ENCODE measurements around the gene ANKRD11.
"Not testable (repeated sequence)": the region's sequence is repeated elsewhere in the genome, so short reads cannot be mapped to it uniquely, and the experiment has no call there.

The ANKRD11 gene

DNA sequence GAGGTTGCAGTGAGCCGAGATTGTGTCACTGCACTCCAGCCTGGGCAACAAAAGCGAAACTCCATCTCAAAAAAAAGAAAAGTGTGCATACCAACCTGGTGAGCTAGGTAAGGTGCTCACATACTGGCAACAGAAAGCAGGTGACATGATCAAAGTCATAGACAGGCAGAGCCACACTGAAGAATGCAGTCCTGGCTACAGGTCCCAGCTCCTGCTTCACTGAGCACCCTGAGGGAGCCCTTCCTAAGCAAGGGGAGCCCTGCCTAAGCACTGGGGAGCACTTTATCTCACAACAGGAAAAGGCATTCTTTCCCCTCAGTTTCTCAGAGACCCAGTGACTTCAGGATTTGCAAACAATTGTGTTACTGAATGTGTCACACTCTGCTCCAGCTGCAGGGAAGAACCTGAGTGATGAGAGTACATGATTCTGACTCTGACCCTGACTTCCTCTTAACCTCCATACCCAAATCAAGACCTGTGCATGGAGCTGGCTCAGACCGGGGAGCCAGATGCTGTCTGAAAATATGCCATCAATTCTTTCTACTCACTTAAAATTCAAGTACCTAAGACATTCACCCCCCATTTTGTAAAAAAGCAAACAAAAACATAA lies 40.5 kb downstream of the ANKRD11 start:
- DNase-seq: no peak

DNA sequence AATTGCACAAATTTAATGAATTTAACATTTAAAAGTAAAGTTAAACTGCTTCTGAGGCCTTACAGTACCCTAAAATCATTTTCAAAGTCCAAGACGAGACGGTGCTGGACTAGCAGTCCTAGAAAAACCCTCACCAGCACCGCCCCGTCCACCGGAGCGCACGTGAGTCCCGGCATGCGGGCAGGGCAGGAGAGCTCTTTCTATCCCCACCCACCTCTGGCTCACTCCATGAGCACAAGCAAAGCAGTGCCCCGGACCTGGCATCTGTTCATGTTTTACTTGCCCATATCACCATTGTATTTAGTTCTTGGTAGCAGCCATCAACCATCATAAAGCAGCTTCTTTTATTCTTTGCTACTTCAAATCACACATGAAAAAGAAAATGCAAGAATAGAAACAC lies 41.7 kb downstream of the ANKRD11 start:
- DNase-seq: no peak

DNA sequence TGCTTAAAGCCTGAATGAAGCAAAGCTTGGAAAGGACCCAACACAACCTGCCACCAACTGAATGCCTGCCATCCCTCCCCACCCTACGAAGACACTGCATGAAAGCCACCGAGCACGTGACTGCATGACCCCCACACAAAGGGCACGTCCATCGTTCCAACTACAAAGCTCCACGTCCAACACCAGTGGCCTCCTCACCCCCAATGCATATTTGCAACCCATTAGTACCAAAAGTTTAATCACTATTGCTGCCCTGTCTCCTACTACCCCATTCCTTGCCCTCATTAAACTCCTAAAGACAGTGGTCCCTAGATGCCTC lies 43.4 kb downstream of the ANKRD11 start:
- no peak for DNase-seq

DNA sequence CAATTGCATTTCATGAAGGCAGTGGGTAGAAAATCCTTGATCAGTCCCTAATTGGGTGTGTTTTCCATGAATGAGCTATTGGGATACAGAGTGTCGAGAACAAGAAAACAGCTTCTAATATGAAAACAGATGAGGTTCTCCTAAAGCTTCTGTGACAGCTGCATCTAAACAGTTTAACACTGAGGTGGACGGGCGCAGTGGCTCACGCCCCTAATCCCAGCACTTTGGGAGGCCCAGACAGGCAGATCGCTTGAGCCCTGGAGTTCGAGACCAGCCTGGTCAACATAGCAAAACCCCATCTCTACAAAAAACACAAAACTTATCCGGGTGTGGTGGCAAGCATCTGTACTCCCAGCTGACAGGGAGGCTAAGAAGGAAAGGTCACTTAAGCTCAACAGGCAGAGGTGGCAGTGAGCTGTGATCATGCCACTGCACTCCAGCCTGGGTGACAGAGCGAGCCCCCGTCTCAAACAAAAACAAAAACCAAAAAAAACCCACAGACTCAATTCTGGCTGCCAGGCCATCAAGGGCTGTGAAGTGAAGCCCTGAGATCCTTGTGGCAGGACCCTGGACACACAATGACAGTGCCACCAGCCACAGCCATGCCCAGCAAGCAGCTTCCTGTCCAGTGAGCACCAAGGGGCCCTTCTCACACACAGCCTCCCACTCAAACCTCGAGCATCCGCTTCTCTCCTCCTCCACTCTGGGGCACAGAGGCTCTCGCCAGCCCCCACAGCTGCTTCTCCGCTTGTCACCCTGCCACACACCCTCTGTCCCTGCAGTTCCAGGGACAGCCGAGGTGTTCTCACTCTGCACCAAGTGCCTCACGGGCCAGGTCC lies 44.0 kb downstream of the ANKRD11 start:
- DNase-seq: no peak

DNA sequence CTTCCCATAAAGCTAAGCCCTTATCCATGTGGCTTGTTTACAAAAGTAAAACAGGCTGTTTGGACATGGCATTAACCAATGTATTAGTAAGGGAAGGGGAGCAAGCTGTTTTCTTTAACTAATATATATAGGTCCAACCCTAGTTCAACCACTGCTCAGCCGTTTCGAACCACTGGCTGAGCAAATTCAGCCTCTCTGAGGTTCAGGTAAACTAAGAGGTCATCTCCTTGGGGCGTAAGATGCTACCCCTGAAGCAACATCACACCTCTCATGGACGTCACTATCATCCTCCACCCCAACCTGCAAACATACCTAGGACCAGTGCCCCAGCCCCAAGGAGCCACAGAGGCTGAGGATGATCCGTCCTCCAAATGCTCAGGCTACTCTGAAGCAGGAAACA lies 45.2 kb downstream of the ANKRD11 start:
- DNase-seq: no peak

DNA sequence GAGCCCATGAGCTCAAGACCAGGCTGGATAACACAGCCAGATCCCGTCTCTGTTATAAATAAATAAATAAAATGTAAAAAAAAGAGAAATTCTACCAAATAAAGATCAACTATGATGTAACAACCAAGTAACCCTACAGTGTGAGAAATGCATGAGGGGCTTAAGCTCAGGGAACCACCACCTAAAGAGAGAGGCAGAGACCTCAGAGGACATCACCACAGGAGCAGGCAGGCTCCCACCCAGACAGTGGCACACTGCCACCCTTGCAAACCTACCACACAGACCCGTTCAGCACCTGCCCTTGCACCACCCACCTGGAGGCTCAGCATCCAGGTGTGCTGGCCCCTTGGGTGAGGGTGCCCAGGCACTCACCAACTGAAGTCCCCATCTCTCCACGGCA lies 45.6 kb downstream of the ANKRD11 start:
- no peak for DNase-seq

DNA sequence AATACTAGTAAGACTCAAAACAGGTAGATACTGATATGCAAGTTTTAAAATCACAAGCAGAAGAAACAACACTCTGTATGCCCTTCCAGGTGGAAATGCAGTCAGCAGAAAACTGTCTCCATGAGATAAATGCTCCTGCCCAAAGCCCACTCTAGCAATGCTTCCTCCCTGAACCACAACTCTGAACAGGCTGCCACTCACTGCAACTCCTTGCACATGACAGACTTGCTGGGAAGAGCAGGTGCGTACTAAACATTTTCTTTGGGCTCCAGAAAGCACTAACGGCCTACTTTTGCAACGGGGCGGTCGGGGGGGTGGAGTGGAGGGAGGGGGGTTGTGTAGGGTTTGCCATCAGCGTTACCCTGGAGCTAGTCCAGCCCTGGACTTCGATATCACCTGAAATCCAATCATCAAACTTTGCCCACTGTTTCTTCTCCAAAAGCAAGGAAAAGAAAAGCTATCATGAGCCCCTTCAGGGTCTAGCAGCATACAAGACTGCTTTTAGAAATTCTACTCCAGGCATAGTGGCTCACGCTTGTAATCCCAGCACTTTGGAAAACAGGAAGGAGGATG lies 46.1 kb downstream of the ANKRD11 start:
- DNase-seq: no peak

DNA sequence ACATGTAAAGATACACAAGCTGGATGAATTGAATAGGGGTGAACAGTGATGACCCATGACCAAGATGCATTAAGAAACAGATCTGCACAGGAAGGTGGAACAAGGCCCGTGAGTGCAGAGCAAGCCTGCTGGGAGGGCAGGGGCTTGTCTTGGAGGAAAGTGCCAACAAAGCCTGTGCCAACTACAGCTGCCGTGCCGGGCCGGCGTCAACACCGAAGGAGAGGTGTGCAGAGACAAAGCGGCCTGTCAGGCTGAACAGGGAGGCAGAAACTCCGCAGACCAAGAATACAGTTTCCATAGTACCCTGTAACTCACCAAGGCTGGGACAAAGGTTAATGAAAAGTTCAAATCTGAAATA lies 46.7 kb downstream of the ANKRD11 start:
- DNase-seq: no peak

DNA sequence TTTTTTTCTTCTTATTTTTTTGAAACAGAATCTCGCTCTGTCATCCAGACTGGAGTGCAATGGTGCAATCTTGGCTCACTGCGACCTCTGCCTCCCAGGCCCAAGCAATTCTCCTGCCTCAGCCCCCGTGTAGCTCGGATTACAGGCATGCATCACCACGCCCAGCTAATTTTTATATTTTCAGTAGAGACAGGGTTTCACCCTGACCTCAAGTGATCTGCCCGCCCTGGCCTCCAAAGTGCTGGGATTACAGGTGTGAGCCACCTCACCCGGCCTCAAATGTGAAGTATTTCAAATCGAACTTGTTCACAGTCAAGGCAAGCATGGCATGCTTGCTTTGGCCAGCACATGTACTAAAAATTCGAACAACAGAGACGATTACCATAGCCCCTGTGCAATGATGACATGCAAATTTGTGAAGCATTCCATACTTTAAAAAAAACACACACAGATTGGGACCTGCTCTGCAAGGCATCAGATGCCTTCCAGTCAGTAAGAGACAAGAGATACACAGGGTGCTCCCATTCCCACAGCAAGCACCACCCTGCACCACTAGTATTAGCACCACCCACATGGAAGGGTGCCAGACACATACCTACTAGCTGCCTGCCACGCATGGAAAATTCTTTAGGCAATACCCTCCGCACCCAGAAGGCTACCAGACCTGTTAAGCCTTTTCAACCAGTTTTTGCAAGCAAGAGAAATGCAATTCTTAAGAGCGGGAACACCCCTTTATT lies 47.2 kb downstream of the ANKRD11 start:
- no peak for DNase-seq

DNA sequence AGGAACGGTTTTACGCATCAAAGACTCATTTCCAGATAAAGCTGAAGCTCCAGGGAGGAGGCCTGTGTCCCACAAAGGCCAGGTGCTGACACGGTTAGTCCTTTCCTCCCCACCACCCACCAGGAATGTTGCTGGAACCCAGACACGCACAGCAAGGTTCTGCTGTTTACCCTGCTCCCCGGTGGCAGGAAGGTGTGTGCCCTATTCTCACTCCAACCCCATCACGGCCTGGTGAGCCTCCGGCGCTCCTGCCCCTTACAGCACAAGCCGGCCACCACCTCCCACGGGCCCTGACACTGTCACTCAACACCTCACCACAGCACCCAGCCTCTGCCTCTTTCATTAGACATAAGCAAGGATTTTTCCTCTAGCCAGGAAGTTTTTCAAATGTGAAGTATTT lies 47.8 kb downstream of the ANKRD11 start:
- DNase-seq: no peak

DNA sequence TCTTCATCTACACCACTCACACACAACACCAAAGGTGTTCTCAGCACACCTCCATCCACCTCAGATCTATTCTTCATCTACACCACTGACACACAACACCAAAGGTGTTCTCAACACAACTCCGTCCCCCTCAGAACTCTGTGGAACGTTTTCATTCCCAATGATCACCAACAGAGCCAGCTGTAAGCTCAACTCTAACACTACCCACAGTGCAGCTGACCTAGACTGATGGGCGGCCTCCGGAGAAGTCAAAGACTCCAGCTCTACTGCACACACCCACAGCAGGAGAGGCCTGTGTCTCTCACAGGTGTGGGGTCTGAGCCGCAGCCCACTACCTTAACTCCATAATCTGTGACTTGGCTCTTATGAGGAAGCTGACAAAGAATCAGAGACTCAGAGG lies 50.7 kb downstream of the ANKRD11 start:
- DNase-seq: no peak

DNA sequence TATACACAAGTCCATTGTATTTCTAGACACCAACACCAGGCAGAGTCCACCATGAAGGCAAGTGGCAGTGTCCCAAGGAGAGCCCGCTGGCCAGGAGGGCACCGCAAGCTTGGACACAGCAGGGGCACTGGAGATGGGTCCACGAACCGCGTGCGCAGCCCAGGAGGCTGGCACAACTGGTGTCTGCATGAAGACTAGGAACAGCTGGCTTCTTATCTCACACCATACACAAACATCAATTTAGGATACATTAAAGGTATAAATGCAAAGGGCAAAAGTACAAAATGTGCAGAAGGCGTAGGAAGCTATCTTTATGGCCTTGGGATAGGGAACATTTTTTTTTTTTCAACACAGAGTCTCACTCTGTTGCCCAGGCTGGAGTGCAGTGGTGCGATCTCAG lies 52.4 kb downstream of the ANKRD11 start:
- no peak for DNase-seq

DNA sequence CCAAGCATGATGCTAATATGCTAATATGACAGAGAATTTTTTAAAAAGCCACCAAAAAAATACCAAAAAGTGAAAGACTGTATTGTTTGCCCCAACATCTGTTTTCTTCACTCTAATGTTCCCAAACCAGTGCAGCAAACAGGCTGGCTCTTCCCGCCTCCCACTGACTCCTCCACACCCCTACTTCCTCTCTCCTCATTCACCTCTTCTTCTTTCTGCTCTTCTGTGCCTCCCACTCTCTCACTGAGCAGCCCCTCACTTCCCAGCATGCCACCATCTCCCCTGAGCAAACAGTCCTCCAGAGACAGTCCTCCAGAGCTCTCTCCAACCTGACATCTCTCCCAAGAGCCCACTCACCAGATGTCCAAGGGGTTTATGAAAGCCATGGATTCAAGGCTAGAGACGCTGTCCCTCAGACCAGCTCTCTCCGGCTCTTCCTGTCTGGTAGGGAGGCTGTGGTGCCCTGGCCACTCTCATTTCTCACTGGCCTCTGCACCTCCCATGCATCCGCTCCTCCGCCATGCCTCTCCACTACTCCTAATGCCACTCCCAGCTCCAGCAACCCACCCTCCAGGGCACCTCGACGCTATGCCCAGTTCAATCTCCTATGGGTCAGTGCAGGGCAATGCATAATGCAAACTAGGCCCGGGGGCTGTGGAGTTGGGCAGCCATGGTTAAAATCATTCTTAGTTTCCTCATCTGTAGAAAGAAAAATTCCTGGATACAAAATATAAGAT lies 52.9 kb downstream of the ANKRD11 start:
- DNase-seq: no peak

DNA sequence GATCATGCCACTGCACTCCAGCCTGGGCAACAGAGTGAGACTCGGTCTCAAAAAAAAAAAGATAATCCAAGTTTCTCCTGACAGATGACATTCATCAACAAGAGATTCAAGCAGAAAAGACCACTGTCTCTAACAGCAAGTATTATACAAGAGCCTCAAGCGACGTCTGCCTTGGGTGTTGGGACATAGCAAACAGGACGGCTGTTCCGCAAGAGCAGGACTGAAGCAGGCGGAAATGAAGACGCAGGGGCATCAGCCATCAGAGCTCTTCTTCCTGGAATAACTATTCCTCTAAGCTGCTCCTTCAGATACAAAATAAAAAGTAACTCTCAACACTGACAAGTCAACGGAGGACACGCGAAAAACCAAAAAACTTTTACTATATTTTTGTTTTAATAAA lies 54.0 kb downstream of the ANKRD11 start:
- DNase-seq: no peak

DNA sequence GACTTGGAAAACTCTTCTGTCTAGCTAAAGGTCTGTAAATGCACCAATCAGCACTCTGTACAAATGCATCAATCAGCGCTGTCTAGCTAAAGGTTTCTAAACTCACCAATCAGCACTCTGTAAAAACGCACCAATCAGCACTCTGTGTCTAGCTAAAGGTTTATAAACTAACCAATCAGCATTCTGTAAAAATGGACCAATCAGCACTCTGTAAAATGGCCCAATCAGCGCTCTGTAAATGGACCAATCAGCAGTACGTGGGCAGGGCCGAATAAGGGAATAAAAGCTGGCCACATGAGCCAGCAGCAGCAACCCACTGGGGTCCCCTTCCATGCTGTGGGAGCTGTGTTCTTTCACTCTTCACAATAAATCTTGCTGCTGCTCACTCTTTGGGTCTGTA lies 55.3 kb downstream of the ANKRD11 start:
- peak; percentile 34 to 44 for DNase-seq

DNA sequence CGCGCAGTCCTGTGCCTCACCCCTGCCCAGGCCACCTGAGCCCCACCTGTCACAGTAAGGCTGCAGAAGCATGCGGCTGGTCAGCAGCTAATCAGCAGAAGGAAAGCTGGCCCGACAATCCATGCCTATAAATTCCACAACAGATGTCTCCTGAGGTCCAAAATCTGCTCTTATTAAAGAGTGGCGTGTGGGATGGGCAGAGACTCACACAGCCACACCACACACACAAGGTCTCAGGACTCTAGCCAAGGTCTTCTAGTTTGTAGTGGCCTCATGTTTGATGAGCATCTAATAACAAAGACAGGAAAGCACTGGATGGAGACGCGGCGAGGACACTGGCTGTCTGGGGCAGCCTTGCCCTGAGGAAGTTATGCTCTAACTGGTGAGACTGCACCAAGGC lies 55.9 kb downstream of the ANKRD11 start:
- no peak for DNase-seq

DNA sequence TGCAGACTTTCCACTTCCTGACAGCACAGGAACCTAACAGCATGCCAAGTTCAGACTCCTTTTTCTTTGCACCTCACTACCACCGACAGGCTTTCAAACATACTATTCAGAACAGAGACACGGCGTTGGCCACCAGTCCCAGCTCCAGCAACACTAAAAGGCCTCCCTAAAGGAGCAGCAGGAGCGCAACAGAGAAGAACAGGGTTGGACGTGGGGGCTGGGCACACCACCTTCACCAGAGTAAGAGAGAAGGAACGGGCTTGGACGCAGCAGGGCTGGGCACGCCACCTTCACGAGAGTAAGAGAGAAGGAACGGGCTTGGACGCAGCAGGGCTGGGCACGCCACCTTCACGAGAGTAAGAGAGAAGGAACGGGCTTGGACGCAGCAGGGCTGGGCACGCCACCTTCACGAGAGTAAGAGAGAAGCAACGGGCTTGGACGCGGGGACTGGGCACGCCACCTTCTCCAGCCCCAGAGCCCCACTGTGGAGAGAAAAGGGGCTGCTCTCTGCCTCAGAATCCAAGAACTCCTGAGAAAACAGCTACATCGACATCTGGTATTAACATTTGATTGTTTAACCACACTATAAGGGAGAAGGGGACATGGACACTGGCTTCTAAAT lies 56.9 kb downstream of the ANKRD11 start:
- DNase-seq: not testable (repeated sequence)

DNA sequence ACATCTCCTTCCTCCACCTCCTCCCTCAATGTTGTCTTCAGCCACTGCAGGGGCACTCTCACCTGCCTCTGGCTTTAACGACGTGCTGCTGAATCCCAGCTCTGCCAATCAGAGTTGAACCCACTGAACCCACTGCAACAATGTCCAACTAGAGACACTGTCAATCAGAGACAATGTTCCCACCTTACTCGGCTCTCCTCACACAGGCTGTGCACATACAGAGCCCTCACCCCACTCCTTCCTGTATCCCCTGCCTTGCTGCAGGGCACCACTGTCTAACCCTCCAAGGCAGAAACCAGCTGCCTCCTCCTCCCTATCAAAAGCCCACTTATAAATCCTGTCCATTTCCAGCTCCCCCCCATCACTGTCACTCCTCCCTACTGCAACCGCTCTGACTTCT lies 58.7 kb downstream of the ANKRD11 start:
- no peak for DNase-seq

DNA sequence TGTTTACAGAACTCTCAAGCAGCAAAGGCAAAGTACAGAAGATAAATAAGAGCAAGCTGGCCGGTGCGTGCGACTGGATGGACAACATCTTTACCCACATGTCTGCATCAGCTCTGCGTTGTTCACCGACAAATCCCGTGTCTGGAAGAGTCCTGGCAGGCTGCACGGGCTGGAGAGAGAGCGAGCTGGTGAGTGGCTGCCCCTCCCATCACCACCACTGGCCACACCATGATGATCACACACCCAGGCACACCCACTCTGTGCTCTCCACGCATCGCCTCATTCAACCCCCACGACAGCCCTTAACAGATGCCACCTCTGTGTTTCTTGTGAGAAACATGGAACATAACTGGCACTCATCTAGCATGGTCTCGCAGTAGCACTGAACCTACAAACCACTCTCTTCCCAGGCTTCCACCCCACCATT lies 59.2 kb downstream of the ANKRD11 start:
- DNase-seq: no peak

DNA sequence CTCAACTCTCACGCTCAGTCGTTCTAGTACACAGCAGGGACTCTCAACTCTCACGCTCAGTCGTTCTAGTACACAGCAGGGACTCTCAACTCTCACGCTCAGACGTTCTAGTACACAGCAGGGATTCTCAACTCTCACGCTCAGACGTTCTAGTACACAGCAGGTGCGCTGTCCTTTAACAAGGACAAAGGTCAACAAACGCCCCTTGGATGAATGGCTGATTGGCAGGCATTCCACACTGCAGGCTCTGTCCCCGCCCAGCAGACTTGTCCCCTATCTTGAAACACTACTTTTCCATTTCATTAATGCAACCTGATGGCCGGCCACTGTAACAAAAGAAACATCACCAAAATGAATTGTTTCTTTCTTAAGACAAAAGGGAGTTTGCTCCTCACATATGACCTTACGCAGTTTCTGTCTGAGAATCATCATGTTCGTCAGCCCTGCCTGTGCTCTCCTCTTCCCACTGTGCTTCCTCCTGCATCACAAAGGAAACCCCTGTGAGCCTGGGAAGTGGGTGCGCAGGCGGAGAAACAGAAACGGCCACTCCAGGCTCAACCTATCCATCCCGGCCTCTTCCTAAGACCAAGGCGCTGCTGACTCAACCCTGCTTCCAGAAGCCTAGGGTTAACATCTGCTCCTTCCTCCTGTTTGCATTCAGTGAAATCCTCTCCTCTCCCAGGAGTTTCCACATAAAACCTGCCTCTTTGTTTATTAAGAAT lies 59.8 kb downstream of the ANKRD11 start:
- DNase-seq: no peak

DNA sequence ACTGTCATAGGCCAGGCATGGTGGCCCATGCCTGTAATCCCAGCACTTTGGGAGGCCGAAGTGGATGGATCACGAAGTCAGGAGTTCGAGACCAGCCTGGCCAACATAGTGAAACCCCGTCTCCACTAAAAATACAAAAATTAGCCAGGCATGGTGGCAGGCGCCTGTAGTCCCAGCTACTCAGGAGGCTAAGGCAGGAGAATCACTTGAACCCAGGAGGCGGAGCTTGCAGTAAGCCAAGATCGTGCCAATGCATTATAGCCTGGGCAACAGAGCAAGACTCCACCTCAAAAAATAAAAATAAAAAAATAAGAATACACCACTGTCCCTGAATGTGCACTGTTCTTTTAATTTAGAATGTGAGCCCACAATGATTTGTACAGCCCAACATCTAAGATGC lies 61.8 kb downstream of the ANKRD11 start:
- not testable (repeated sequence) for DNase-seq
